Measurements from ENCODE around the gene MAN1A1.

MAN1A1 gene

GRCh38 chr6:119204719-119205118, 144.8 kb downstream of the MAN1A1 start:
- Histone ChIP-seq H4K20me1 (ENCODE audit: control insufficient read depth, insufficient read depth, low read depth, low read length) (no peaks in the 10 kb centered on the region), H3K4me3 (ENCODE audit: low read length) (no peak overlapping the region), H3K9me2 (replicated peaks; ENCODE audit: control insufficient read depth, low read length) (no peaks in the 10 kb centered on the region), H3K4me1 (ENCODE audit: control insufficient read depth, low read length) (no peaks in the 10 kb centered on the region), H3K79me2 (ENCODE audit: control insufficient read depth, low read length) (no peaks in the 10 kb centered on the region), H3K36me3 (ENCODE audit: control insufficient read depth, low read length) (no peaks in the 10 kb centered on the region), H3K9me3 (ENCODE audit: control insufficient read depth, insufficient read depth, low read length) (no peaks in the 10 kb centered on the region), H3K27me3 (ENCODE audit: control insufficient read depth, low read length) (no peaks in the 10 kb centered on the region), H3K27ac (ENCODE audit: low read depth, low read length) (no peak overlapping the region), H3K4me2 (ENCODE audit: low read length) (no peak overlapping the region), H3F3A (ENCODE audit: control insufficient read depth, insufficient read depth) (no peaks in the 10 kb centered on the region)
- TF ChIP-seq CTCF (IDR thresholded peaks at IDR 0.05; ENCODE audit: low read depth, low read length, poor library complexity, severe bottlenecking): no peak
- no peak for TF ChIP-seq EZH2phosphoT487 (IDR thresholded peaks at IDR 0.05; ENCODE audit: borderline replicate concordance, low read length)

GRCh38 chr6:119201480-119201879, 148.1 kb downstream of the MAN1A1 start:
- no peaks in the 10 kb centered on the region for H3F3A ChIP-seq (ENCODE audit: control insufficient read depth, insufficient read depth)
- H3K9me3 ChIP-seq (ENCODE audit: control insufficient read depth, insufficient read depth, low read length): no peaks in the 10 kb centered on the region
- no peaks in the 10 kb centered on the region for H3K27me3 ChIP-seq (ENCODE audit: control insufficient read depth, low read length)
- no peaks in the 10 kb centered on the region for H4K20me1 ChIP-seq (ENCODE audit: control insufficient read depth, insufficient read depth, low read depth, low read length)
- H3K27ac ChIP-seq (ENCODE audit: low read depth, low read length): no peak overlapping the region
- H3K4me1 ChIP-seq (ENCODE audit: control insufficient read depth, low read length): no peaks in the 10 kb centered on the region
- no peak overlapping the region for H3K4me2 ChIP-seq (ENCODE audit: low read length)
- H3K4me3 ChIP-seq (ENCODE audit: low read length): no peak overlapping the region
- no peaks in the 10 kb centered on the region for H3K36me3 ChIP-seq (ENCODE audit: control insufficient read depth, low read length)
- no peak for TF ChIP-seq CTCF (IDR thresholded peaks at IDR 0.05; ENCODE audit: low read depth, low read length, poor library complexity, severe bottlenecking)
- no peak for TF ChIP-seq EZH2phosphoT487 (IDR thresholded peaks at IDR 0.05; ENCODE audit: borderline replicate concordance, low read length)
- H3K9me2 ChIP-seq (replicated peaks; ENCODE audit: control insufficient read depth, low read length): no peaks in the 10 kb centered on the region
- no peaks in the 10 kb centered on the region for H3K79me2 ChIP-seq (ENCODE audit: control insufficient read depth, low read length)

GRCh38 chr6:119200512-119201175, 148.9 kb downstream of the MAN1A1 start:
- Histone ChIP-seq H3K4me2 (ENCODE audit: low read length) (no peak overlapping the region), H3K27me3 (ENCODE audit: control insufficient read depth, low read length) (no peaks in the 10 kb centered on the region), H3K9me3 (ENCODE audit: control insufficient read depth, insufficient read depth, low read length) (no peaks in the 10 kb centered on the region), H3K4me3 (ENCODE audit: low read length) (no peak overlapping the region), H4K20me1 (ENCODE audit: control insufficient read depth, insufficient read depth, low read depth, low read length) (no peaks in the 10 kb centered on the region), H3K36me3 (ENCODE audit: control insufficient read depth, low read length) (no peaks in the 10 kb centered on the region), H3K79me2 (ENCODE audit: control insufficient read depth, low read length) (no peaks in the 10 kb centered on the region), H3K27ac (ENCODE audit: low read depth, low read length) (no peak overlapping the region), H3K9me2 (replicated peaks; ENCODE audit: control insufficient read depth, low read length) (no peaks in the 10 kb centered on the region), H3K4me1 (ENCODE audit: control insufficient read depth, low read length) (no peaks in the 10 kb centered on the region), H3F3A (ENCODE audit: control insufficient read depth, insufficient read depth) (no peaks in the 10 kb centered on the region)
- TF ChIP-seq CTCF (IDR thresholded peaks at IDR 0.05; ENCODE audit: low read depth, low read length, poor library complexity, severe bottlenecking) (no peak), EZH2phosphoT487 (IDR thresholded peaks at IDR 0.05; ENCODE audit: borderline replicate concordance, low read length) (no peak)
